Pancreas (tissue), 10 donors: ENCODE results near the gene RAB4B. TPM values are rescaled to one million over a fixed set of nuclear protein-coding genes. Genes with fewer than 3 reads are reported as not detected.

Source experiments
- ATAC-seq, 4 donors: fragments of 200-7000 bp; cut with Tn5 transposase; one replicate each; pipeline versions ENCODE4 v1.8.0 to v1.9.1; 2020; ENCODE audit warnings: mild to moderate bottlenecking in 4 of 4, moderate library complexity in 4 of 4
- DNase-seq, 6 donors: peaks; one replicate each; pipeline ENCODE4 v3.0.0-alpha.2; 2020
- FAIRE-seq: peaks from 2 replicates; lab custom pipeline; 2012; peaks lifted over from hg19 to GRCh38; lab: Jason Lieb, UNC
- H3K27ac ChIP-seq, 4 donors: fragments of 200-600 bp; sonication (generic); 1 replicate in 3 of 4; 2 replicates in 1 of 4; pipeline versions ENCODE4 v1.5.0 to v1.8.0; 2020
- H3K27me3 ChIP-seq, 4 donors: fragments of 200-600 bp; one replicate each; pipeline ENCODE4 v1.8.0; 2021
- H3K36me3 ChIP-seq, 3 donors: fragments of 200-600 bp; sonication (generic) in 1 of 3; one replicate each; pipeline versions ENCODE4 v1.5.0 to v1.8.0; 2020 to 2021
- H3K4me1 ChIP-seq, 3 donors: fragments of 200-600 bp; one replicate each; pipeline ENCODE4 v1.8.0; 2021
- H3K4me3 ChIP-seq, 4 donors: fragments of 200-600 bp; sonication (generic) in 2 of 4; one replicate each; pipeline versions ENCODE4 v1.5.0 to v1.8.0; 2020 to 2021
- H3K9me3 ChIP-seq, 4 donors: fragments of 200-600 bp; one replicate each; pipeline ENCODE4 v1.8.0; 2021
- WGBS, 2 donors: extraction: QIAGEN DNeasy Blood & Tissue Kit; methylation state at CpG; one replicate each; pipeline ENCODE4 v1.1.7; 2013; 5-methylcytosine and 5-hydroxymethylcytosine counted together
- intact Hi-C, 3 donors: fragments of 100-400 bp; cut with DNase I; formaldehyde crosslinking; loops; one replicate each; pipeline versions ENCODE4 v1.11.1 to v1.14.2; 2022
- polyA plus RNA-seq, 2 donors: library from polyadenylated mRNA; stranded (reverse); fragments of 200-250 nt; gene quantifications; one replicate each; pipeline ENCODE4 v1.2.3, GENCODE V29; 2013
- total RNA-seq, 6 donors: library from RNA; stranded (reverse); fragmentation: NEBNext Ultra II Directional in 4 of 6; extraction: Animal tissue kit (Norgen Biotek cat#: 25700) in 4 of 6; gene quantifications; one replicate each; pipeline versions ENCODE4 v1.2.1 to v1.2.4, GENCODE V29; 2021 to 2023
- TF ChIP-seq, protein P1 (sequence below), 4 donors: fragments of 200-600 bp; sonication (generic) in 3 of 4; IDR thresholded peaks; one replicate each; pipeline versions ENCODE4 v1.5.0 to v1.8.0; 2021; ENCODE audit warnings: antibody characterized with exemption in 4 of 4
- donor health status: healthy with polysubstance abuse.
- donor health status: DM: no; HTN: no; CAD: no; lungs with moderate emphysema.
- donor health status: DM: no; HTN: no; CAD: no.
- donor health status: control.
- donor health status: control.
- donor health status: Bipolar disorder and iron deficiency.
- donor health status: DM: yes; HTN: yes; CAD: no.
- donor health status: DM: no; HTN: no; CAD: no.
- donor health status: DM: no; HTN: no; CAD: no.
- donor health status: DM: yes; HTN: yes; CAD: no.

Gene RAB4B
- total and polyA plus RNA-seq, 8 donors, result 5.0 to 45.8 (median 10.5) TPM

DNA sequence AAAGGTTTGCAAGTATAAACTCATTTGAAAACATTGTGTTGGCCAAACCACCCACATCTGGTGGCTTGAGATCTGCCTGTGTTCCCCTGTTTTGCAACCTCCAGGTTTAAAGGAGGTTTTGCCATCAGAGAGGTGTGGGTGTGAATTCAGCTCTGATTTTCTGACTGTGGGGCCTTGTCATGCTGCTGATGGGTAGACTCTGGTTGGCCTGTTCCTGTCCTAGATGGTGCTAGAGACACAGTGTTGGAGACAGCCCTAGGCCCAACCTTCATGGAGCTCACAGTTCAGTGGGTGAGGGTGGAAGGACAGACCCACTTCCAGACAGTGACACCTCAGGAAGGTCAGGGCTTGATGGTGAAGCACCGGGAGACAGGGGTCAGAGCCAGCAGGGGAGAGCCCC is 7.5 kb downstream of the RAB4B start:
- WGBS, 2 donors, result 71 to 90% methylated on average over 1 of the region's 1 CpG
- FAIRE-seq (no peak), DNase-seq (no peak), ATAC-seq (no peak)
- no peaks in the 10 kb centered on the region for H3K4me1 ChIP-seq
- TF ChIP-seq, protein P1, sequence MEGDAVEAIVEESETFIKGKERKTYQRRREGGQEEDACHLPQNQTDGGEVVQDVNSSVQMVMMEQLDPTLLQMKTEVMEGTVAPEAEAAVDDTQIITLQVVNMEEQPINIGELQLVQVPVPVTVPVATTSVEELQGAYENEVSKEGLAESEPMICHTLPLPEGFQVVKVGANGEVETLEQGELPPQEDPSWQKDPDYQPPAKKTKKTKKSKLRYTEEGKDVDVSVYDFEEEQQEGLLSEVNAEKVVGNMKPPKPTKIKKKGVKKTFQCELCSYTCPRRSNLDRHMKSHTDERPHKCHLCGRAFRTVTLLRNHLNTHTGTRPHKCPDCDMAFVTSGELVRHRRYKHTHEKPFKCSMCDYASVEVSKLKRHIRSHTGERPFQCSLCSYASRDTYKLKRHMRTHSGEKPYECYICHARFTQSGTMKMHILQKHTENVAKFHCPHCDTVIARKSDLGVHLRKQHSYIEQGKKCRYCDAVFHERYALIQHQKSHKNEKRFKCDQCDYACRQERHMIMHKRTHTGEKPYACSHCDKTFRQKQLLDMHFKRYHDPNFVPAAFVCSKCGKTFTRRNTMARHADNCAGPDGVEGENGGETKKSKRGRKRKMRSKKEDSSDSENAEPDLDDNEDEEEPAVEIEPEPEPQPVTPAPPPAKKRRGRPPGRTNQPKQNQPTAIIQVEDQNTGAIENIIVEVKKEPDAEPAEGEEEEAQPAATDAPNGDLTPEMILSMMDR (IDR thresholded peaks at IDR 0.05), result no peak
- no peak overlapping the region for H3K27ac ChIP-seq
- intact Hi-C loops, result no loop called here
- no peak overlapping the region for H3K4me3 ChIP-seq
- H3K9me3 ChIP-seq, result no peaks in the 10 kb centered on the region
- no peaks in the 10 kb centered on the region for H3K36me3 ChIP-seq
- H3K27me3 ChIP-seq, result no peaks in the 10 kb centered on the region

DNA sequence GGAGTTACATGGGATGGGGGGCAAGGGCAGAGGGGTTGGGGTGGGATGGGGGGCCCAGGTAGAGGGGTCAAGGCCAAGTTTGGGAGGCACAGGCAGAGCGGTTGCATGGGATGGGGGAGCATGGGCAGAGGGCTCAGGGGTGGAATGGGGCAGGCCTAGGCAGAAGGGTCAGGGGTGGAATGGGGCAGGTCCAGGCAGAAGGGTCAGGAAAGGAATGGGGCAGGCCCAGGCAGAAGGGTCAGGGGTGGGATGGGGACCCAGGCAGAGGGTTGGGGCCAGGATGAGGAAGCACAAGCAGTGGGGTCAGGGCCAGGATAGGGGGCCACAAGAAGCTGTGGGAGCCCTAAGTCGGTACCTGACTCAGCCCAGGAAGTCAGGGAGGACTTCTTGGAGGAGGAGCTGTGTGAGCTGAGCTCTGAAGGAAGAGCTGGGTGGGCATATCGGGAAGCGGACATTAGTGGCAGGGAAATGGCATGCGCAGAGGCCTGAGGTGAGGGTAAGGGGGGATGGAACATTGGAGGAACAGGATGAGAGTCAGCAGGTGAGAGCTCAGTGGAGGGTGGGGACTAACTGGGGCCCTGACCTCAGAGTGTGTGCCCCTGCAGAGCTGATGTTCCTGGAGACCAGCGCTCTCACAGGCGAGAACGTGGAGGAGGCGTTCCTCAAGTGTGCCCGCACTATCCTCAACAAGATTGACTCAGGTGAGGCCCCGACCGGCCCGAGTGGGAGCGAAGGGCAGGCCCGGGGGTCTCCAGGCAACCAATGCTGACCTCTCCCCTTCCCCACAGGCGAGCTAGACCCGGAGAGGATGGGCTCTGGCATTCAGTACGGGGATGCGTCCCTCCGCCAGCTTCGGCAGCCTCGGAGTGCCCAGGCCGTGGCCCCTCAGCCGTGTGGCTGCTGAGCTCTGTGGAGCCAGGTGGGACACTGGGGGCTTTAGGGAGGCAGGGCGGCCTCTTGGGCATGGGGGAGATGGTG is 8.3 kb downstream of the RAB4B start:
- H3K4me3 ChIP-seq, result no peak overlapping the region
- TF ChIP-seq, protein P1 (IDR thresholded peaks at IDR 0.05), result no peak
- no peak overlapping the region for H3K27ac ChIP-seq
- intact Hi-C loops, result no loop called here
- H3K4me1 ChIP-seq, result no peaks in the 10 kb centered on the region
- 91 to 96% methylated on average over 25 of the region's 25 CpGs for WGBS, 2 donors
- H3K27me3 ChIP-seq, result no peaks in the 10 kb centered on the region
- FAIRE-seq (no peak), ATAC-seq (no peak), DNase-seq (no peak)
- H3K36me3 ChIP-seq, result no peaks in the 10 kb centered on the region
- H3K9me3 ChIP-seq, result no peaks in the 10 kb centered on the region

DNA sequence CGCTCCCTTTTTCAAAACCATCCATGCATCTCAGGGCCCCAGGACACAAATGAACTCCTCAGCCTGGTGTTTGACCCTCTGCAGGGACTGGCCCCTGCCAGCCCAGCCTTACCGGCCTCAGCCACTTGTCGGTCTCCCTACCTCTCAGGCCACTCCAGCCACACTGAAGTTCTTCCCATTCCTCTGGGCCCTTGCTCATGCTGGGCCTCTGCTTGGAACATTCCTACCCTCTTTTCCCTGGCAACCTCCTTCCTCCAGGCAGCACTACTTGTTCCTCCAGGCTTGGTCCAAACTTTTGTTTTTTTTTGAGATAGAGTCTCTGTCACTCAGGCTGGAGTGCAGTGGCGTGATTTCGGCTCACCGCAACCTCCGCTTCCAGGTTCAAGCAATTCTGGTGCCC is 13.3 kb downstream of the RAB4B start:
- intact Hi-C loops, result no loop called here
- no peak overlapping the region for H3K27ac ChIP-seq
- no peaks in the 10 kb centered on the region for H3K36me3 ChIP-seq
- 82 to 96% methylated on average over 7 of the region's 7 CpGs for whole genome bisulfite sequencing, 2 donors
- no peaks in the 10 kb centered on the region for H3K4me1 ChIP-seq
- no peak for DNase-seq
- no peak overlapping the region for H3K4me3 ChIP-seq
- no peak for ATAC-seq
- no peak for FAIRE-seq
- H3K9me3 ChIP-seq, result no peaks in the 10 kb centered on the region
- TF ChIP-seq, protein P1 (IDR thresholded peaks at IDR 0.05), result no peak
- no peaks in the 10 kb centered on the region for H3K27me3 ChIP-seq

DNA sequence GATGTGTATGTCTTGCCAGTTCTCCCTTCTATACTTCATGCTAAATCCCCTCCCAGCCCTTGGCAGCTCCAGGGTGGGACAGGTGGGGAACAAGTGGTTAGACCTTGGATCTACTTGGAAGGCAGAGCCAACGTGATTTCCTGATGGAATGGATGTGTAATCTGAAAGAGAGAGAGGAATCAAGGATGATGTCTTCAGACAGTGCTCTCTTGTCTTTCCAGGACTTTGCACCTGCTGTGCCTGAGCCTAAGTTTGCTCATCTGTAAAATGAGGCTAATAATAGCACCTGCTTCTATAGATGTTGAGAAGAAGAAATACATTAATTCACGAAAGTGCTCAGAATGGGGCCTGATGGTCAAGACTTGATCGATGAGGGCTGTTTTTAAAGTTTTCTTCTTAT is 13.9 kb downstream of the RAB4B start:
- Histone ChIP-seq H3K4me1 (no peaks in the 10 kb centered on the region), H3K27ac (no peak overlapping the region), H3K36me3 (no peaks in the 10 kb centered on the region), H3K9me3 (no peaks in the 10 kb centered on the region), H3K27me3 (no peaks in the 10 kb centered on the region), H3K4me3 (no peak overlapping the region)
- FAIRE-seq (no peak), DNase-seq (no peak), ATAC-seq (no peak)
- WGBS, 2 donors, result 75 to 76% methylated on average over 3 of the region's 3 CpGs
- TF ChIP-seq, protein P1 (IDR thresholded peaks at IDR 0.05), result no peak
- intact Hi-C loops, result no loop called here
